ENCODE data around the gene CDH11.

CDH11 gene

GRCh38 chr16:65044873-65045272 is 77.0 kb downstream of the CDH11 start:
- no peak for TF ChIP-seq EGR1 (IDR thresholded peaks at IDR 0.05)
- no peak for TF ChIP-seq REST (IDR thresholded peaks at IDR 0.05; ENCODE audit: low read depth)
- TF ChIP-seq TAF1 (IDR thresholded peaks at IDR 0.05; ENCODE audit: low read depth) = no peak

GRCh38 chr16:65044026-65044425 is 77.8 kb downstream of the CDH11 start:
- no peak for TF ChIP-seq TEAD4 (IDR thresholded peaks at IDR 0.05)

- TF ChIP-seq EP300 (IDR thresholded peaks at IDR 0.05; ENCODE audit: borderline replicate concordance) (no peak), TAF1 (IDR thresholded peaks at IDR 0.05; ENCODE audit: low read depth) (no peak), RAD21 (IDR thresholded peaks at IDR 0.05; ENCODE audit: low read depth) (no peak), TCF12 (IDR thresholded peaks at IDR 0.05; ENCODE audit: low read depth) (no peak), USF1 (IDR thresholded peaks at IDR 0.05) (no peak), YY1 (IDR thresholded peaks at IDR 0.05; ENCODE audit: low read depth) (no peak), MAX (IDR thresholded peaks at IDR 0.05) (no peak), CREB1 (IDR thresholded peaks at IDR 0.05; ENCODE audit: low read depth) (no peak), NFIC (IDR thresholded peaks at IDR 0.05) (no peak), TEAD4 (IDR thresholded peaks at IDR 0.05) (no peak), REST (IDR thresholded peaks at IDR 0.05; ENCODE audit: low read depth) (no peak), FOXM1 (IDR thresholded peaks at IDR 0.05; ENCODE audit: borderline replicate concordance, low read depth) (no peak), ZBTB7A (IDR thresholded peaks at IDR 0.05; ENCODE audit: low read depth) (no peak), CEBPB (IDR thresholded peaks at IDR 0.05) (no peak), EGR1 (IDR thresholded peaks at IDR 0.05) (no peak)
Observed at GRCh38 chr16:65042438-65043365, 79.2 kb downstream of the CDH11 start.

- TF ChIP-seq FOXM1 (IDR thresholded peaks at IDR 0.05; ENCODE audit: borderline replicate concordance, low read depth) (no peak), REST (IDR thresholded peaks at IDR 0.05; ENCODE audit: low read depth) (no peak), ZBTB7A (IDR thresholded peaks at IDR 0.05; ENCODE audit: low read depth) (no peak), RAD21 (IDR thresholded peaks at IDR 0.05; ENCODE audit: low read depth) (no peak), TAF1 (IDR thresholded peaks at IDR 0.05; ENCODE audit: low read depth) (no peak), EGR1 (IDR thresholded peaks at IDR 0.05) (no peak), YY1 (IDR thresholded peaks at IDR 0.05; ENCODE audit: low read depth) (no peak), USF1 (IDR thresholded peaks at IDR 0.05) (no peak), NFIC (IDR thresholded peaks at IDR 0.05) (no peak), EP300 (IDR thresholded peaks at IDR 0.05; ENCODE audit: borderline replicate concordance) (no peak), CEBPB (IDR thresholded peaks at IDR 0.05) (no peak), CREB1 (IDR thresholded peaks at IDR 0.05; ENCODE audit: low read depth) (no peak), MAX (IDR thresholded peaks at IDR 0.05) (no peak), TCF12 (IDR thresholded peaks at IDR 0.05; ENCODE audit: low read depth) (no peak), TEAD4 (IDR thresholded peaks at IDR 0.05) (no peak)
Observed at GRCh38 chr16:65041667-65042066, 80.2 kb downstream of the CDH11 start.

All from Ishikawa (cell line).